HG03442 (cell line): ENCODE results near the gene CABP4.

Source experiments
- ATAC-seq: cut with Tn5 transposase; IDR thresholded peaks from one replicate; pipeline ENCODE4 v1.9.1; 2021; ENCODE audit warnings: mild to moderate bottlenecking, moderate library complexity; ENCODE audit not compliant: unreplicated experiment

Gene CABP4

GRCh38 chr11:67494371-67495233 is 39.4 kb downstream of the CABP4 start:
- ATAC-seq, result no peak

DNA sequence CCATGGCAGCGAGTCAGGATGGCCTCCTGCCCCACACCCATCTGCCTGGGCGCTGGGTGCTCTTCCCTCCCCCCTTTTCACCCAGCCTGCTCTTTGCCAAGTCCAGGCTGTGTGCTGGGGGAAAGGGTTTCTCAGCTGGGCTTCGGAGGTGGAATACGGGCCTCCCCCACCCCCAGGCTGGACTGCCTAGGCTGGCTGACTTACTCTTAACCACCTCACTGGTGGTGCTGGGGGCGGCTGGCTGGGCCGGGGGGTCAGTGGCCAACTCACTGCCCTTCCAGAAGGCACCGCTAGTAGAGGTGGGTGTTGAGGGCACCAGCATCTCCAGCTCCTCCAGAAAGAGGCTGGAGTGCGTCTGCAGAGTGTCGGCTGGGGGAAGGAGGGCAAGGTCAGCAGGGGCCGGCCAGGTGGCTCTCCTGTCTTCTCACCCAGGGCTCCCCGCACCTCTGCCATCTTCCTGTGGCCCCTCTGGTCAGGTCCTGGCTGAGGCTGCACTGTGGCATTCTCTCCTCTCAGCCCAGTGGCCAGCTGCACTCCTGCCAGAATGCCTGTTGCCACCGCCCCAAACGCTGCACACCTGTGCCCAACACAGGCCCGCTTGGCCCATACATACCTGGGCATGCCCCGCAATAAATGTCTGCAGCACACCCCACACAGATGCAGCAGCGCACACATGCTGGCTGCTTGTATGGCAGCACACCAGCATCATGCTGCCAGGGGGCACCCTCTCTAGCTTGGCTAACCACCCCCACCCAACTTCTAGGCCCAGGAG is 40.3 kb downstream of the CABP4 start:
- ATAC-seq, result no peak

GRCh38 chr11:67496113-67496512 is 41.0 kb downstream of the CABP4 start:
- no peak for ATAC-seq

DNA sequence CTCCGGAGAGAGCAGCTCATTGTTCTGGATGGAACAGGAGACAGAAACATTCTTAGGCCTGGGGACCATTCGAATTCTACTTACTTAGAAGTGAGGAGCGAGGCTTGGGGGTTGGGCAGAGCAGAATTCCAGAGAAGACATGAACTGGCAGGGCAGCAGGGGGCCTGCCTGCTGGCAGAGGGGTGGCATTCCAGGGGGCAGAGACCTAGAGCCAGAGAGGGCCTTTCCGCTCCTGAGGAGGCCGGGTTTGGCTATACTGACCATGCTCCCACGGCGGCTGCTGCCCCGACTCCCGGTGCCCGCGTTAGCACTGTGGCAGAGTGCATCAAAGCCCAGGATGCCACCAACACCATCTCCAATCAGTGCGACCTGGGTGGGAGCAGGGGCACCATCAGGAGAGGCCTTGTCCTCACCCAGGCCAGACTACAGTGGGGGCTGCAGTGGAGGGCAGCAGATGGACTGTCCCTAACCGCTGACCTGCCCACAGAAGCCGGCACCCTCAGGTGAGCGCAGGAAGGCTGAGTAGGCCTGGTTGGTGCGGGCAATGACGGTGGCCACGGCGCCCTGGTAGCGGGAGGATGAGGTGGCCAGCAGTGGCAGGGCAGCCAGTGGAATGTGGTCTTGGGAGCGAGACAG is 42.6 kb downstream of the CABP4 start:
- no peak for ATAC-seq

- ATAC-seq, result no peak
These were observed 43.4 kb downstream of the CABP4 start for GRCh38 chr11:67498544-67498972.

DNA sequence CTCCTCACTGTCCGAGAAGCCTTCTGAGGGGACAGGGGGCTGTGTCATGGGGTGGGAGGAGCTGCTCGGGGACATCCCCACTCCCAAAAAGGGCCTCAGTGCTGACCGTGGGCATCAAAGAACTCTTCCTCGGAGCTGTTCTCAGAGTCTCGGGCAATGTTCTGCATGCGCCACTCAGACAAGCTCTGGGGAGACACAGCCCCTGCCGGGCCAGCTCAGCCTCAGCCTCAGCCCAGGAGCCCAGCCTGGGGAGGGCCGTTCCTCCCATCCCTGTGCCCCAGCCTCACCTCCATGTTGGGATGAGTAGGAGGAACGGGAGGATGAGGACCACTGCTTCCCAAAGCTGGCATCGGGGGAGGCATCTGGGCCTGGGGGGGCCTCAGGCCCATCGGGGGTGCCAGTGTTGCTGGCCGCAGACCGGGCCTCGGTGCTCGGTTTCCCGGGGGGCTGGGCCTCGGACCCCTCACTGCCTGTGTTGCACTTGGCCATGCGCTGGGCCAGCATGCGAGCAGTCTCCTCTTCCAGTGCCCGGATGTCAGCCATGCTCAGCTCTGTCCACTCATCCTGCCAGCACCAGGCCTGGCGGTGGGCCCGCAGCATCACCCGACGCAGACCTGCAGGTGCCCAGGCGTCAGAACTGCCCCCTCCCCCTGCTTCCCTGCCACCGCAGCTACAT is 44.8 kb downstream of the CABP4 start:
- no peak for ATAC-seq

GRCh38 chr11:67500484-67500821 is 45.3 kb downstream of the CABP4 start:
- ATAC-seq, result no peak

- no peak for ATAC-seq
These were observed 45.9 kb downstream of the CABP4 start for GRCh38 chr11:67500831-67501715.

GRCh38 chr11:67501854-67502253 is 46.7 kb downstream of the CABP4 start:
- no peak for ATAC-seq

GRCh38 chr11:67502328-67502979 is 47.3 kb downstream of the CABP4 start:
- ATAC-seq, result no peak

- no peak for ATAC-seq
These were observed 48.2 kb downstream of the CABP4 start for GRCh38 chr11:67503119-67504004.

DNA sequence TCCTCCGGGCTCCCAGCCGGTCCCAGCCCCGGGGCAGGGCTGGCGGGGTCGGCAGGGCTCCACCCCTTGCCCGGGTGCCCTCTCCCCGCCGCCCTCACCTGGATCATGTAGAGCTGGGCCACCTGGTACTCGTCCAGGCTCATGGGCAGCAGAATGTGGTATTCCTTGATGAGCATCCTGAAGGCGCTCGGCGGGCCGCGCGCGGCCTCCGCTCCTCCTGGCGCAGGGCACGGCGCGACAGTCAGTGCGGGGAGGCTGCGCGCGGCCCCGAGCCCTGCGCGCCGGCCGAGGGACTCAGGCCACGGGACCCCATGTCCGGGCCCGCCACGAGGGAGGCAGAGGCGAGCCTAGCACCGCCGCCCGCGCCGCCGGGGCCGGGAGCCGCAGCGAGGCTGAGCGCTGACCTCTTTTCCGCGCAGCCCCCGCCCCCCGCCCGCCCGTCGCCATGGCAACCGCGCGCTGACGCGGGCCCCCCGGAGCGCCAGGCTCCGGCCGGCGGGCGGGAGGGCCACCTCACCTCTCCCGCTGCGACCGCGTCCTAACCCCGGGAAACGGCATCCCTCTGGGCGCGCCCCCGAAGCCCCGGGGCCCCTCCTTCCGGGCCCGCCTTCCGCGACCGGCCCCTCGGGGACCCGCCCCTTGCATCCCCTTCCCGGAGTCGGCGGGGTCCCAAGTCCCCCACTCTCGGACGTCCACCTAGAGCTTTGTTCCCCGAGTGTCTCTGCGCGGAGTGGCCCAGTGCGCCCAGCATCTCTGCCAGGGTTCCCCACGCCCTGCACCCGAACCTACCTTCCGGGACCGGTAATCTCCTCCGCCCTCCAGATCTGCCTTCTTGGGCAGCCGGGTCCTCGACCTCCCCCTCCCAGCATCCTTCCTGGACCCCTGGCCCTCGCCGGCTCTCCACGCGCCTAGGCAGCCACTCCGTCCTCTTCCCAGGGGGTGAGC is 49.1 kb downstream of the CABP4 start:
- no peak for ATAC-seq

GRCh38 chr11:67504950-67505581 is 49.9 kb downstream of the CABP4 start, which contains the start of gene PITPNM1:
TSS of gene PITPNM1 (minus strand) at chr11:67505363. CDS start at chr11:67504180, 1,183 bp downstream.
- ATAC-seq, result no peak

DNA sequence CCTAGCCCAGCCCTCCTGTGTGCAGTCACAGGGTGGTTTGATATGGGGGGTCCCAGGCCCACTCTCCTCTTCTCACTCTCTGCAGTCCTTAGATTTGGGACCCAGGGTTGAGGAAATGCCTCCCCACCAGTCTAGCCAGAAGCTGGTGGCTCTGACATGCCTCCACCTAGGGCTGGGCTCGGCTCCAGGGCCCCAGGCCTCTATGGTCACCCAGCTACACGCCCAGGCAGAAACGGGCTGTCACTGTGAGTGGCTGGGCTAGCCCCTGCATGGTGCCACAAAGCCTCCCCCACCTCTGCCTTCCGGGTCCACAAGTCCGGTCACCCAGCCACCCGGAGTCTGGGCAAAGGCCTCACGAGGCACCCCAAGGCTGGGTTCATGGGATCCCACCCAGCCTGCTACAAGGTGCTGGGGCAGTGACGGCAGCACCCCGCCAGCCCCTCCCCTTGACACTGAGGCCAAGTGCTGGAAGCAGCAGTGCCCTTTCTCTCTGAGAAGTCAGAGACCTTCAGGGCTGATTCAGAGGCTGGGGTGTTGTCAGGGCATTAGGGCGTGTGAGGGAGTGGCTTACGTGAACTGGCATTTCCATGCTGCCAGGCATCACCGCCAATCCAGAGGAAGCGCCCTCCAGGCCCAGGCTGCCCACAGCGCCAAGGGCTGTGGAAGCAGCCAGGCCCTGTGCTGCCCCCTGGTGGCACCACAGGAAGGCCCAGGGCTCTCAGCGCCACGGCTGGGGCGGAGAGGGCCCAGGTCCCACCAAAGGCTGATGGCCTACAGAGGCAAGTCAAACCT is 50.6 kb downstream of the CABP4 start:
- ATAC-seq, result no peak

- no peak for ATAC-seq
These were observed 51.4 kb downstream of the CABP4 start for GRCh38 chr11:67506426-67507051.
